ENCODE data around the gene RNF224. TPM values are rescaled to one million over a fixed set of nuclear protein-coding genes. Genes with fewer than 3 reads are reported as not detected.

Gene RNF224
- total and polyA plus RNA-seq, 2 of the 13 experiments (the other 11 are each of a cell fraction or from before 2014, with no cell fraction given): 0.09 TPM; not detected in 1

DNA sequence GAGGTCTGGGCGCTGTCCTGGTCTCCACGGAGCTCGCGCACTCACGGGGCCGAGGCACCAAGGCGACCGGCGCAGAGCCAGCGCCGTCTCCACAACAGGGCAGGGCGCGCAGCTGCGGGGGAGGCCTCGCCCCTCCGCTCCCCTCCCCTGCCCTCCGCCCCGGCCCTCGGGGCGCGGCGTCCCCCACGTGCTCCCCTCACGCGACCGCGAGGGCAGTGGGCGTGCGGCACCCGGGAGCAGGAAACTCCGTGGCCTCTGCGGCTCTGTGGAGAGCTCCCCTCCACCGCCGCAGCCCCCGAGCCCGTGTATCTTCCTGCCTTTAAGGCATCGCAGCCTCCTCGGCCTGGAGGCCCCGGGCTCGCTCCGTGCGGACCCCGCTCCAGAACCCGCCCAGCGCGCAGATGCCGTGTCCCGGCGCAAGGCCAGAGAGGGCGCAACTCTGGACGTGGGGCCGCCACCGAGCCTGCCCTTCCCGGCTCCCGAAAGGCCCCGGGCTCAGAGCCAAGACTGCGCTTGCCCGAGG lies 13.1 kb downstream of the RNF224 start (continued):
- TF ChIP-seq, protein P1, sequence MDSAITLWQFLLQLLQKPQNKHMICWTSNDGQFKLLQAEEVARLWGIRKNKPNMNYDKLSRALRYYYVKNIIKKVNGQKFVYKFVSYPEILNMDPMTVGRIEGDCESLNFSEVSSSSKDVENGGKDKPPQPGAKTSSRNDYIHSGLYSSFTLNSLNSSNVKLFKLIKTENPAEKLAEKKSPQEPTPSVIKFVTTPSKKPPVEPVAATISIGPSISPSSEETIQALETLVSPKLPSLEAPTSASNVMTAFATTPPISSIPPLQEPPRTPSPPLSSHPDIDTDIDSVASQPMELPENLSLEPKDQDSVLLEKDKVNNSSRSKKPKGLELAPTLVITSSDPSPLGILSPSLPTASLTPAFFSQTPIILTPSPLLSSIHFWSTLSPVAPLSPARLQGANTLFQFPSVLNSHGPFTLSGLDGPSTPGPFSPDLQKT (CRISPR knock-in tag; IDR thresholded peaks at IDR 0.05; ENCODE audit: borderline replicate concordance): no peak
- TF ChIP-seq, protein P2, sequence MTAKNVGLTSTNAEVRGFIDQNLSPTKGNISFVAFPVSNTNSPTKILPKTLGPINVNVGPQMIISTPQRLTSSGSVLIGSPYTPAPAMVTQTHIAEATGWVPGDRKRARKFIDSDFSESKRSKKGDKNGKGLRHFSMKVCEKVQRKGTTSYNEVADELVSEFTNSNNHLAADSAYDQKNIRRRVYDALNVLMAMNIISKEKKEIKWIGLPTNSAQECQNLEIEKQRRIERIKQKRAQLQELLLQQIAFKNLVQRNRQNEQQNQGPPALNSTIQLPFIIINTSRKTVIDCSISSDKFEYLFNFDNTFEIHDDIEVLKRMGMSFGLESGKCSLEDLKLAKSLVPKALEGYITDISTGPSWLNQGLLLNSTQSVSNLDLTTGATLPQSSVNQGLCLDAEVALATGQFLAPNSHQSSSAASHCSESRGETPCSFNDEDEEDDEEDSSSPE (CRISPR knock-in tag; IDR thresholded peaks at IDR 0.05): peak; percentile 69
- TF ChIP-seq NONO (IDR thresholded peaks at IDR 0.05) (no peak), NONO (CRISPR knock-in tag; conservative IDR thresholded peaks at IDR 0.05) (peak; percentile 56; the same call in 1 of the 2 replicates), ZFYVE20 (CRISPR knock-in tag; IDR thresholded peaks at IDR 0.05; ENCODE audit: borderline replicate concordance, low read depth) (0 out of 2 replicates have a peak, but pooled peaks have one; percentile 50), TCF12 (IDR thresholded peaks at IDR 0.05) (no peak), TCF12 (CRISPR knock-in tag; IDR thresholded peaks at IDR 0.05) (no peak), ZNF550 (CRISPR knock-in tag; IDR thresholded peaks at IDR 0.05; ENCODE audit: borderline replicate concordance) (0 out of 2 replicates have a peak, but pooled peaks have one; percentile 92), NFYC (CRISPR knock-in tag; IDR thresholded peaks at IDR 0.05) (no peak), ZBTB38 (CRISPR knock-in tag; IDR thresholded peaks at IDR 0.05) (peak; percentile 90), ELF3 (CRISPR knock-in tag; IDR thresholded peaks at IDR 0.05) (no peak; the same call in none of the 2 replicates), POGK (CRISPR knock-in tag; conservative IDR thresholded peaks at IDR 0.05) (peak; percentile 89), HMG20B (CRISPR knock-in tag; conservative IDR thresholded peaks at IDR 0.05) (no peak), TP53 (CRISPR knock-in tag; conservative IDR thresholded peaks at IDR 0.05) (no peak), JUND (CRISPR knock-in tag; IDR thresholded peaks at IDR 0.05) (0 out of 2 replicates have a peak, but pooled peaks have one; percentile 49), NFKB2 (CRISPR knock-in tag; IDR thresholded peaks at IDR 0.05; ENCODE audit: borderline replicate concordance) (peak; percentile 77; the same call in 1 of the 2 replicates), SKIL (CRISPR knock-in tag; IDR thresholded peaks at IDR 0.05; ENCODE audit: borderline replicate concordance) (peak; percentile 35; the same call in 1 of the 2 replicates), ZNF772 (CRISPR knock-in tag; IDR thresholded peaks at IDR 0.05) (peak; percentile 81; the same call in 1 of the 2 replicates), ETV5 (CRISPR knock-in tag; IDR thresholded peaks at IDR 0.05; ENCODE audit: borderline replicate concordance) (peak; percentile 25; the same call in 1 of the 2 replicates), ZNF367 (CRISPR knock-in tag; IDR thresholded peaks at IDR 0.05; ENCODE audit: borderline replicate concordance) (no peak), ZNF713 (CRISPR knock-in tag; IDR thresholded peaks at IDR 0.05) (no peak)
- TF ChIP-seq, protein P3, sequence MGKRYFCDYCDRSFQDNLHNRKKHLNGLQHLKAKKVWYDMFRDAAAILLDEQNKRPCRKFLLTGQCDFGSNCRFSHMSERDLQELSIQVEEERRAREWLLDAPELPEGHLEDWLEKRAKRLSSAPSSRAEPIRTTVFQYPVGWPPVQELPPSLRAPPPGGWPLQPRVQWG (CRISPR knock-in tag; IDR thresholded peaks at IDR 0.05; ENCODE audit: borderline replicate concordance, low read depth): no peak
- TF ChIP-seq, protein P4, sequence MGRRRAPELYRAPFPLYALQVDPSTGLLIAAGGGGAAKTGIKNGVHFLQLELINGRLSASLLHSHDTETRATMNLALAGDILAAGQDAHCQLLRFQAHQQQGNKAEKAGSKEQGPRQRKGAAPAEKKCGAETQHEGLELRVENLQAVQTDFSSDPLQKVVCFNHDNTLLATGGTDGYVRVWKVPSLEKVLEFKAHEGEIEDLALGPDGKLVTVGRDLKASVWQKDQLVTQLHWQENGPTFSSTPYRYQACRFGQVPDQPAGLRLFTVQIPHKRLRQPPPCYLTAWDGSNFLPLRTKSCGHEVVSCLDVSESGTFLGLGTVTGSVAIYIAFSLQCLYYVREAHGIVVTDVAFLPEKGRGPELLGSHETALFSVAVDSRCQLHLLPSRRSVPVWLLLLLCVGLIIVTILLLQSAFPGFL (CRISPR knock-in tag; IDR thresholded peaks at IDR 0.05): no peak; the same call in 1 of the 2 replicates
